Measurements from ENCODE around the gene SOCS1. TPM values are rescaled to one million over a fixed set of nuclear protein-coding genes. Genes with fewer than 3 reads are reported as not detected.
"Not testable (repeated sequence)": the region's sequence is repeated elsewhere in the genome, so short reads cannot be mapped to it uniquely, and the experiment has no call there.

Gene SOCS1
- total RNA-seq, 1 donor from 2014 or later, result 1.6 TPM

DNA sequence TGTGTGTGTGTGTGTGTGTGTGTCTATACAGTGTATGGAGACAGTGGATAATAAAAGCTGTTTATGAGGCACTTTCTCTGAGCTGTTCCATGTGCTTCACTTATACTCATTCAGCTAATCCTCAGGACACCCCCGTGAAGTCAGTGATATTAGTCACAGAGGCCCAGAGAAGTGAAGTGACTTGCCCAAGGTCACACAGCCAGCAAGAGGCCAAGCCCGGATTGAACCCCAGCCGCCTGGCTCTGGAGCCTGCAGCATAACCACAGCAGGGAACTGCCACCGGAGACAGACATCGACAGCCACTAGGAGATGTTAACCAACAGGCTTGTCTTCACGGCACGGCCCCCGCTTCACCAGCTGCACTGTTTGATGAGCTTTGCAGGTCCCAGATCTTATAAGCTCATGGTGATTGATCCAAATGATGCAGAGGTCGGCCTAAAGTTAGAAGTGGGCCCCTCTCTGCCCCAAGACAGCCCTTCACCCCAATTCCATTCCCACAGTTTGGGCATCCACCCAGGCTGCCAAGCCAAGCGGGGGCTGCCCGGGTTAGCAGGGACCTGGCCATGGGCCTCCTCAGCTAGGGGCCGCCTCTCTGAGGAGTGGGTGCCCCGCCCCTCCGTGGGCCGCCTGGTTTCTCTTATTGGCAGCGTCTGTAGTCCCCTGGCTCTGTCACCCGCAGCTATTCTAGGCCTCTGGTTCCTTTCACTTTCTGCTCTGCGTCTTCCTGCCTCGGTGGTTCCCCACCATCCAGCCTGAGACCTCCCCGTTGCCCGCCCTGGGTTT is 30.9 kb downstream of the SOCS1 start:
- no peak overlapping the region for H3K9ac ChIP-seq

DNA sequence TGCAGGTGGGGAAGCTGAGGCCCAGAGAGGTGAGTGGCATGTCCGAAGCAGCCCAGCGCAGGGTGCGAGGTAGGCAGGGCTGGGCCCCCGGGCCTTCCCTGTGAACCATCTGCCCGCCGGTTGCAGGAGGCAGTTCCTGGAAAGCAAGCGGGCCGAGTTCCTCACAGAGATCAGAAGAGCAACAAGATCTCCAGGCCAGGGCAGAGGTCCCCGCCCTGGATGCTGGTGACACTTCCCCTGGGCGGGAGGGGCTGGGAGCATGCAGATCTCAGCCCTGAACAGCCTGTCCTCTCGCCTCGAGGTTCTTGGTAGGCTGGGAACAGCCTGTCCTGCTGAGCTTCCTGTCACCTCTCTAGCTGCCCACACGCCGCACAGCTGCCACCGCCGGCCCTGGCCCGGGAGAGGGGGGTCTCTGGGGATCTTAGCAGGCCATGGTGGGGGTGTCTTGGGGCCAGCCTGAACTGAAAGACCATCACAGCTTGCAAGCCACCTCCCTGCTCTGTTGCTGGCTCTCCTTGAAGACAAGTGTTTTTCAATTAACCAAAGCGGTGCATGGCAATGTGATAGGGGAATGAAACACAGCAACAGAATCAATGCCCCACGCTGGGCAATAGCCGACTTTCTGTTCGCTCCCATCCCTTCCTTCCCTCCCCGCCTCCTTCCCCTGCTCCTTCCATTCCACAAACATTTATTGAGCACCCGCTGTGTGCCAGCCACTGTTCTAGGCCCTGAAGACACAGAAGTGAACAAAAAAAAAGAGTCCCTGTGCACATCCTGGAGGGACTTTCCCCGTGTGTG is 31.7 kb downstream of the SOCS1 start:
- peak; percentile 41 for DNase-seq (ENCODE audit: low spot score)
- no peaks in the 10 kb centered on the region for H3K9me3 ChIP-seq (ENCODE audit: low read depth)
- no peaks in the 10 kb centered on the region for H3K27me3 ChIP-seq
- TF ChIP-seq CTCF (IDR thresholded peaks at IDR 0.05), result no peak
- TF ChIP-seq EZH2phosphoT487 (IDR thresholded peaks at IDR 0.05), result no peak
- TF ChIP-seq EZH2 (IDR thresholded peaks at IDR 0.05), result no peak
- peak overlapping the region; percentile 85 for H2AFZ ChIP-seq (replicated peaks)
- no peak overlapping the region for H3K27ac ChIP-seq
- no peaks in the 10 kb centered on the region for H4K20me1 ChIP-seq (ENCODE audit: low read depth)
- Mint-ChIP-seq H3K4me1 (peaks cover 6% of the 10 kb centered on the region), H3K27ac (peak overlapping the region; percentile 69), H3K9me3 (no peaks in the 10 kb centered on the region), H3K4me3 (no peak overlapping the region), H3K27me3 (ENCODE audit: insufficient read depth, low read depth) (peaks cover 8% of the 10 kb centered on the region), H3K36me3 (no peaks in the 10 kb centered on the region)
- no peak overlapping the region for H3K4me3 ChIP-seq
- H3K79me2 ChIP-seq (ENCODE audit: low read depth), result no peaks in the 10 kb centered on the region
- H3K9ac ChIP-seq, result no peak overlapping the region
- H3K4me2 ChIP-seq, result no peak overlapping the region
- H3K4me1 ChIP-seq, result peaks cover 3% of the 10 kb centered on the region
- H3K36me3 ChIP-seq, result no peaks in the 10 kb centered on the region
- H3F3A ChIP-seq (ENCODE audit: low read depth), result no peaks in the 10 kb centered on the region

More for the DNA sequence above, 30.9 kb downstream of the SOCS1 start:
- Mint-ChIP-seq H3K36me3 (no peaks in the 10 kb centered on the region), H3K9me3 (no peaks in the 10 kb centered on the region), H3K4me3 (no peak overlapping the region), H3K4me1 (peaks cover 6% of the 10 kb centered on the region), H3K27ac (peak overlapping the region; percentile 69), H3K27me3 (ENCODE audit: insufficient read depth, low read depth) (peaks cover 8% of the 10 kb centered on the region)
- Histone ChIP-seq H3K4me3 (no peak overlapping the region), H3F3A (ENCODE audit: low read depth) (no peaks in the 10 kb centered on the region), H3K4me1 (peaks cover 3% of the 10 kb centered on the region), H3K79me2 (ENCODE audit: low read depth) (no peaks in the 10 kb centered on the region), H3K27me3 (no peaks in the 10 kb centered on the region), H3K4me2 (no peak overlapping the region), H4K20me1 (ENCODE audit: low read depth) (no peaks in the 10 kb centered on the region), H2AFZ (replicated peaks) (no peak overlapping the region), H3K36me3 (no peaks in the 10 kb centered on the region), H3K9me3 (ENCODE audit: low read depth) (no peaks in the 10 kb centered on the region), H3K27ac (no peak overlapping the region)
- TF ChIP-seq EZH2 (IDR thresholded peaks at IDR 0.05) (no peak), EZH2phosphoT487 (IDR thresholded peaks at IDR 0.05) (no peak), CTCF (IDR thresholded peaks at IDR 0.05) (no peak)
- no peak for DNase-seq (ENCODE audit: low spot score)

DNA sequence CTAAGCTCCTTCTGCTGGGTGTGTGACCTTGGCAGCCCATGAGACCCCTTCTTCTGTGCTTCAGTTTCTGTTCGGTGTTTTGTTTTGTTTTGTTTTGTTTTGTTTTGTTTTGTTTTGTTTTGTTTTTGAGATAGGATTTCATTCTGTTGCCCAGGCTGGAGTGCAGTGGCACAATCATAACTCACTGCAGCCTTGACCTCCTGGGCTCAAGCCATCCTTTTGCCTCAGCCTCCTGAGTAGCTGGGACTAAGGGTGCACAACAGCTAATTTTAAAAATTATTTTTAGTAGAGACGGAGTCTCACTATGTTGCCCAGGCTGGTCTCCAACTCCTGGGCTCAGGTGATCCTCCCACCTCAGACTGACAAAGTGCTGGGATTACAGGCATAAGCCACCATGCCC is 35.5 kb downstream of the SOCS1 start:
- H4K20me1 ChIP-seq (ENCODE audit: low read depth); H3K4me1 Mint-ChIP-seq; H3K79me2 ChIP-seq (ENCODE audit: low read depth); H3F3A ChIP-seq (ENCODE audit: low read depth); H3K36me3 ChIP-seq; H3K36me3 Mint-ChIP-seq; H3K4me1 ChIP-seq; DNase-seq (ENCODE audit: low spot score); H3K9ac ChIP-seq; H2AFZ ChIP-seq (replicated peaks); H3K4me3 ChIP-seq; H3K9me3 ChIP-seq (ENCODE audit: low read depth); H3K27ac Mint-ChIP-seq; H3K4me2 ChIP-seq; H3K27me3 ChIP-seq; H3K27ac ChIP-seq; H3K4me3 Mint-ChIP-seq: not testable (repeated sequence)
- H3K27me3 Mint-ChIP-seq (ENCODE audit: insufficient read depth, low read depth), result peaks cover 13% of the 10 kb centered on the region
- H3K9me3 Mint-ChIP-seq, result peaks cover 11% of the 10 kb centered on the region

GRCh38 chr16:11219178-11219577 is 36.8 kb downstream of the SOCS1 start:
- H3K9ac ChIP-seq, result no peak overlapping the region

More at GRCh38 chr16:11219178-11219577, 36.8 kb downstream of the SOCS1 start:
- Histone ChIP-seq H3K4me2 (no peak overlapping the region), H3F3A (ENCODE audit: low read depth) (no peaks in the 10 kb centered on the region), H3K4me1 (peaks cover under 1% of the 10 kb centered on the region), H3K27me3 (no peaks in the 10 kb centered on the region), H3K36me3 (no peaks in the 10 kb centered on the region), H3K27ac (no peak overlapping the region), H3K79me2 (ENCODE audit: low read depth) (no peaks in the 10 kb centered on the region), H4K20me1 (ENCODE audit: low read depth) (no peaks in the 10 kb centered on the region), H3K9me3 (ENCODE audit: low read depth) (peaks cover 6% of the 10 kb centered on the region), H2AFZ (replicated peaks) (no peak overlapping the region), H3K4me3 (no peak overlapping the region)
- TF ChIP-seq EZH2phosphoT487 (IDR thresholded peaks at IDR 0.05) (no peak), EZH2 (IDR thresholded peaks at IDR 0.05) (no peak), CTCF (IDR thresholded peaks at IDR 0.05) (no peak)
- Mint-ChIP-seq H3K27ac (no peak overlapping the region), H3K36me3 (no peaks in the 10 kb centered on the region), H3K9me3 (peaks cover 11% of the 10 kb centered on the region), H3K4me3 (no peak overlapping the region), H3K27me3 (ENCODE audit: insufficient read depth, low read depth) (peaks cover 13% of the 10 kb centered on the region), H3K4me1 (no peaks in the 10 kb centered on the region)
- DNase-seq (ENCODE audit: low spot score), result no peak

Data from neural progenitor cell (in vitro differentiated cells).